B cell (primary cell): ENCODE measurements around the gene TTC34. TPM values are rescaled to one million over a fixed set of nuclear protein-coding genes. Genes with fewer than 3 reads are reported as not detected.

Experiments used
- ATAC-seq: fragments of 200-7000 bp; cut with Tn5 transposase; one replicate; pipeline ENCODE4 v1.10.0; 2021; ENCODE audit warnings: low read depth, mild to moderate bottlenecking, moderate number of reproducible peaks, moderate library complexity
- CTCF ChIA-PET: fragments of 350-600 bp; sonication (Branson Sonifier 250); formaldehyde crosslinking; loops from one replicate; lab custom pipeline; 2021; ENCODE audit warnings: antibody characterized with exemption, inconsistent platforms; lab: Charles Lee
- POLR2A ChIA-PET: fragments of 350-600 bp; sonication (Branson Sonifier 250); formaldehyde crosslinking; loops from one replicate; lab custom pipeline; 2021; ENCODE audit warnings: antibody characterized with exemption; lab: Charles Lee
- DNase-seq: peaks from one replicate; pipeline ENCODE4 v3.0.0; 2013
- H2AFZ ChIP-seq: 2 replicates; pipeline ENCODE4 v1.6.1; 2012; ENCODE audit warnings: mild to moderate bottlenecking, low read depth, low read length; ENCODE audit not compliant: insufficient read depth, poor library complexity, severe bottlenecking
- H3K27ac ChIP-seq, 2 donors: 1 replicate in 1 of 2; 2 replicates in 1 of 2; pipeline ENCODE4 v1.5.1; 2012 to 2013; ENCODE audit warnings: low read length in 2 of 2, mild to moderate bottlenecking in 2 of 2, moderate library complexity in 1 of 2
- H3K27me3 ChIP-seq, 4 experiments: fragments of 200-600 bp in 1 of 4; sonication (generic) in 1 of 4; replicated peaks in 1 of 4; 1 replicate in 2 of 4; 2 replicates in 2 of 4; pipeline versions ENCODE4 v1.6.1 to v1.7.0; 2013 to 2016; ENCODE audit warnings: low read length in 3 of 4, mild to moderate bottlenecking in 2 of 4, mixed read lengths in 1 of 4, moderate library complexity in 1 of 4; ENCODE audit not compliant: insufficient read depth in 4 of 4, control insufficient read depth in 3 of 4; ENCODE audit errors: control extremely low read depth in 1 of 4
- H3K36me3 ChIP-seq, 2 experiments: replicated peaks in 1 of 2; 1 replicate in 1 of 2; 2 replicates in 1 of 2; pipeline versions ENCODE4 v1.6.1 to v1.7.1; 2013; ENCODE audit warnings: low read length in 1 of 2; ENCODE audit not compliant: insufficient read depth in 2 of 2, control insufficient read depth in 1 of 2; ENCODE audit errors: control extremely low read depth in 1 of 2, extremely low read depth in 1 of 2
- H3K4me1 ChIP-seq, 2 donors: fragments of 200-600 bp in 1 of 2; sonication (generic) in 1 of 2; 1 replicate in 1 of 2; 2 replicates in 1 of 2; pipeline versions ENCODE4 v1.5.1 to v1.6.1; 2013 to 2017; ENCODE audit warnings: low read length in 2 of 2; ENCODE audit not compliant: control insufficient read depth in 2 of 2, insufficient read depth in 2 of 2
- H3K4me2 ChIP-seq: replicated peaks from 2 replicates; pipeline ENCODE3; 2012; ENCODE audit warnings: mild to moderate bottlenecking, low read depth, low read length; ENCODE audit not compliant: poor library complexity, severe bottlenecking
- H3K4me3 ChIP-seq, 5 experiments: fragments of 200-600 bp in 1 of 5; sonication (generic) in 1 of 5; 1 replicate in 3 of 5; 2 replicates in 2 of 5; pipeline versions ENCODE4 v1.5.1 to v1.7.0; 2011 to 2016; ENCODE audit warnings: low read length in 4 of 5, mild to moderate bottlenecking in 4 of 5, low read depth in 2 of 5, control low read depth in 1 of 5, moderate library complexity in 1 of 5; ENCODE audit not compliant: insufficient read depth in 1 of 5; ENCODE audit errors: control extremely low read depth in 1 of 5, extremely low read depth in 1 of 5
- H3K79me2 ChIP-seq: fragments of 200-600 bp; sonication (generic); one replicate; pipeline ENCODE4 v1.6.0; 2016; ENCODE audit warnings: low read length; ENCODE audit not compliant: control insufficient read depth, insufficient read depth
- H3K9ac ChIP-seq: fragments of 200-600 bp; sonication (generic); 2 replicates; pipeline ENCODE4 v1.6.1; 2017; ENCODE audit warnings: mild to moderate bottlenecking, low read length, moderate library complexity
- H3K9me3 ChIP-seq, 3 donors: one replicate each; pipeline versions ENCODE4 v1.6.1 to v1.7.1; 2013; ENCODE audit warnings: low read length in 2 of 3; ENCODE audit not compliant: control insufficient read depth in 2 of 3, insufficient read depth in 1 of 3; ENCODE audit errors: control extremely low read depth in 1 of 3
- H4K20me1 ChIP-seq: 2 replicates; pipeline ENCODE4 v1.6.0; 2012; ENCODE audit warnings: mild to moderate bottlenecking, low read length; ENCODE audit not compliant: insufficient read depth, control insufficient read depth, poor library complexity, severe bottlenecking
- H3K27ac Mint-ChIP-seq: one replicate; pipeline ENCODE4 v1.8.0; 2021; ENCODE audit warnings: mixed read lengths
- H3K27me3 Mint-ChIP-seq: one replicate; pipeline ENCODE4 v1.8.0; 2021; ENCODE audit warnings: mixed read lengths
- H3K4me1 Mint-ChIP-seq: one replicate; pipeline ENCODE4 v1.8.0; 2021; ENCODE audit warnings: mixed read lengths
- H3K4me3 Mint-ChIP-seq: one replicate; pipeline ENCODE4 v1.8.0; 2021; ENCODE audit warnings: mixed read lengths
- H3K9me3 Mint-ChIP-seq: one replicate; pipeline ENCODE4 v1.8.0; 2022; ENCODE audit warnings: mixed read lengths; ENCODE audit not compliant: insufficient read depth
- CTCF ChIP-seq: fragments of 200-600 bp; IDR thresholded peaks from one replicate; pipeline ENCODE4 v1.8.0; 2022; ENCODE audit warnings: antibody characterized with exemption, mild to moderate bottlenecking
- EZH2 ChIP-seq: IDR thresholded peaks from 2 replicates; pipeline ENCODE4 v1.6.1; 2012; ENCODE audit warnings: borderline replicate concordance, low read depth, mild to moderate bottlenecking, moderate library complexity, low read length; ENCODE audit not compliant: insufficient read depth, poor library complexity, severe bottlenecking
- WGBS: methylation state at CpG from one replicate; pipeline ENCODE4 v1.1.5; 2013; ENCODE audit warnings: missing lambda C conversion rate; ENCODE audit not compliant: insufficient coverage; 5-methylcytosine and 5-hydroxymethylcytosine counted together
- intact Hi-C: fragments of 100-400 bp; cut with micrococcal nuclease; formaldehyde crosslinking; loops from one replicate; pipeline ENCODE4 v1.10.0; 2022
- polyA plus RNA-seq: library from polyadenylated mRNA; depleted of rRNA; stranded (reverse); fragments of >200 nt; gene quantifications from 2 replicates; pipeline ENCODE4 v1.2.3, GENCODE V29; 2012
- total RNA-seq, 2 donors: library from RNA; stranded (reverse); fragments of 120-200 nt in 1 of 2; gene quantifications; 1 replicate in 1 of 2; 2 replicates in 1 of 2; pipeline versions ENCODE4 v1.2.3 to v1.2.4, GENCODE V29; 2013 to 2022

The TTC34 gene
- total and polyA plus RNA-seq, 2 donors (not counting 1 experiment from before 2014, with no cell fraction given): 2.1 to 8.1 TPM

GRCh38 chr1:2785631-2786328 is 15.7 kb downstream of the TTC34 start:
- Histone ChIP-seq H3K27me3 (peaks cover 0 to 32% (median 7%) of the 10 kb centered on the region in 4 experiments), H3K9ac (no peak overlapping the region), H3K4me1 (peaks cover 0 to 3% of the 10 kb centered on the region in 2 donors), H3K79me2 (no peaks in the 10 kb centered on the region), H4K20me1 (no peaks in the 10 kb centered on the region), H3K4me2 (no peak overlapping the region), H3K4me3 (no peak overlapping the region), H3K27ac (no peak overlapping the region), H2AFZ (no peak overlapping the region), H3K9me3 (peaks cover 1 to 20% (median 19%) of the 10 kb centered on the region in 3 donors), H3K36me3 (no peaks in the 10 kb centered on the region)
- H3K27ac Mint-ChIP-seq: no peak overlapping the region
- peaks cover 27% of the 10 kb centered on the region for H3K27me3 Mint-ChIP-seq
- ATAC-seq: no peak
- H3K9me3 Mint-ChIP-seq: peaks cover 14% of the 10 kb centered on the region
- WGBS: 92% methylated on average over 23 of the region's 23 CpGs
- peaks cover 1% of the 10 kb centered on the region for H3K4me1 Mint-ChIP-seq
- CTCF ChIA-PET: interaction anchor here (1.0 to 3.6 kb wide), 4 partner anchors 166 to 373 kb away, joined by 3 to 25 read pairs (median 4); no protein-coding TSS in a partner anchor
- intact Hi-C loops: no loop called here
- TF ChIP-seq EZH2 (no peak), CTCF (no peak)
- POLR2A ChIA-PET: no interaction called here
- no peak overlapping the region for H3K4me3 Mint-ChIP-seq
- peak; percentile 8 for DNase-seq
